ENCODE measurements around the gene BTRC.

The BTRC gene

GRCh38 chr10:101441541-101442455 is 87.8 kb downstream of the BTRC start:
- peak in 1 of 3 donors; percentile 15 for DNase-seq (ENCODE audit: low read depth in 2 of 3, low spot score in 1 of 3)

- no peak for DNase-seq (ENCODE audit: low read depth in 2 of 3, low spot score in 1 of 3)
Observed at GRCh38 chr10:101442456-101442800, 88.5 kb downstream of the BTRC start.

GRCh38 chr10:101444058-101444898 is 90.3 kb downstream of the BTRC start:
- DNase-seq (ENCODE audit: low read depth in 2 of 3, low spot score in 1 of 3): no peak

- DNase-seq (ENCODE audit: low read depth in 2 of 3, low spot score in 1 of 3): no peak
Observed at GRCh38 chr10:101446071-101446470, 92.1 kb downstream of the BTRC start.

- no peak for DNase-seq (ENCODE audit: low read depth in 2 of 3, low spot score in 1 of 3)
Observed at GRCh38 chr10:101446947-101447346, 93.0 kb downstream of the BTRC start.

GRCh38 chr10:101447477-101447876 is 93.5 kb downstream of the BTRC start:
- no peak for DNase-seq (ENCODE audit: low read depth in 2 of 3, low spot score in 1 of 3)

GRCh38 chr10:101450277-101451080 is 96.5 kb downstream of the BTRC start:
- no peak for DNase-seq (ENCODE audit: low read depth in 2 of 3, low spot score in 1 of 3)

- no peak for DNase-seq (ENCODE audit: low read depth in 2 of 3, low spot score in 1 of 3)
Observed at GRCh38 chr10:101451261-101451660, 97.3 kb downstream of the BTRC start.

GRCh38 chr10:101451667-101452069 is 97.7 kb downstream of the BTRC start:
- no peak for DNase-seq (ENCODE audit: low read depth in 2 of 3, low spot score in 1 of 3)

GRCh38 chr10:101452176-101452575 is 98.2 kb downstream of the BTRC start:
- no peak for DNase-seq (ENCODE audit: low read depth in 2 of 3, low spot score in 1 of 3)

- DNase-seq (ENCODE audit: low read depth in 2 of 3, low spot score in 1 of 3): no peak
Observed at GRCh38 chr10:101452593-101452992, 98.6 kb downstream of the BTRC start.

GRCh38 chr10:101453318-101453717 is 99.4 kb downstream of the BTRC start:
- no peak for DNase-seq (ENCODE audit: low read depth in 2 of 3, low spot score in 1 of 3)

- no peak for DNase-seq (ENCODE audit: low read depth in 2 of 3, low spot score in 1 of 3)
Observed at GRCh38 chr10:101453791-101454718, 100.1 kb downstream of the BTRC start.

GRCh38 chr10:101458869-101459268 is 104.9 kb downstream of the BTRC start:
- no peak for DNase-seq (ENCODE audit: low read depth in 2 of 3, low spot score in 1 of 3)

GRCh38 chr10:101464082-101464481 is 110.1 kb downstream of the BTRC start:
- no peak for DNase-seq (ENCODE audit: low read depth in 2 of 3, low spot score in 1 of 3)

- DNase-seq (ENCODE audit: low read depth in 2 of 3, low spot score in 1 of 3): no peak
Observed at GRCh38 chr10:101464599-101464998, 110.6 kb downstream of the BTRC start.

- DNase-seq (ENCODE audit: low read depth in 2 of 3, low spot score in 1 of 3): no peak
Observed at GRCh38 chr10:101466016-101466912, 112.3 kb downstream of the BTRC start.

GRCh38 chr10:101467286-101467770 is 113.4 kb downstream of the BTRC start:
- DNase-seq (ENCODE audit: low read depth in 2 of 3, low spot score in 1 of 3): peak in 2 of 3 donors; percentile 5 to 27

- no peak for DNase-seq (ENCODE audit: low read depth in 2 of 3, low spot score in 1 of 3)
Observed at GRCh38 chr10:101468159-101468558, 114.2 kb downstream of the BTRC start.

Data from stimulated activated CD4-positive, alpha-beta T cell treated with anti-CD3 and anti-CD28 coated beads, Interleukin-12 subunit alpha, Interleukin-12 subunit beta, amount 100 ng/mL, for 48 hours (primary cell).